Activated CD4-positive, alpha-beta memory T cell treated with anti-CD3 and anti-CD28 coated beads, Interleukin-2, amount 10 ng/mL, durations not matched to agents 7 days and 5 days (primary cell): ENCODE results near the gene TUSC1. TPM values are rescaled to one million over a fixed set of nuclear protein-coding genes. Genes with fewer than 3 reads are reported as not detected.
"Not testable (repeated sequence)": the region's sequence is repeated elsewhere in the genome, so short reads cannot be mapped to it uniquely, and the experiment has no call there.

Experiments
- CTCF ChIA-PET: fragments of 350-600 bp; sonication (Branson Sonifier 250); formaldehyde crosslinking; loops from one replicate; lab custom pipeline; 2021; ENCODE audit warnings: antibody characterized with exemption, inconsistent platforms; lab: Charles Lee
- POLR2A ChIA-PET: fragments of 350-600 bp; sonication (Branson Sonifier 250); formaldehyde crosslinking; loops from one replicate; lab custom pipeline; 2021; ENCODE audit warnings: antibody characterized with exemption; lab: Charles Lee
- DNase-seq: peaks from one replicate; pipeline ENCODE4 v3.0.0-alpha.2; 2020
- H3K27ac Mint-ChIP-seq: one replicate; pipeline ENCODE4 v1.8.0; 2021; ENCODE audit warnings: mild to moderate bottlenecking, mixed read lengths
- H3K27me3 Mint-ChIP-seq: one replicate; pipeline ENCODE4 v1.8.0; 2021; ENCODE audit warnings: mixed read lengths
- H3K36me3 Mint-ChIP-seq: one replicate; pipeline ENCODE4 v1.8.0; 2021; ENCODE audit warnings: low read depth, mixed read lengths
- H3K4me1 Mint-ChIP-seq: one replicate; pipeline ENCODE4 v1.8.0; 2021; ENCODE audit warnings: mixed read lengths
- H3K4me3 Mint-ChIP-seq: one replicate; pipeline ENCODE4 v1.8.0; 2021; ENCODE audit warnings: mild to moderate bottlenecking, mixed read lengths
- H3K9me3 Mint-ChIP-seq: one replicate; pipeline ENCODE4 v1.8.0; 2021; ENCODE audit warnings: mixed read lengths
- total RNA-seq, 2 experiments: library from RNA; stranded (reverse); gene quantifications; one replicate each; pipeline ENCODE4 v1.2.3, GENCODE V29; 2021

Gene TUSC1
- not detected for total RNA-seq

DNA sequence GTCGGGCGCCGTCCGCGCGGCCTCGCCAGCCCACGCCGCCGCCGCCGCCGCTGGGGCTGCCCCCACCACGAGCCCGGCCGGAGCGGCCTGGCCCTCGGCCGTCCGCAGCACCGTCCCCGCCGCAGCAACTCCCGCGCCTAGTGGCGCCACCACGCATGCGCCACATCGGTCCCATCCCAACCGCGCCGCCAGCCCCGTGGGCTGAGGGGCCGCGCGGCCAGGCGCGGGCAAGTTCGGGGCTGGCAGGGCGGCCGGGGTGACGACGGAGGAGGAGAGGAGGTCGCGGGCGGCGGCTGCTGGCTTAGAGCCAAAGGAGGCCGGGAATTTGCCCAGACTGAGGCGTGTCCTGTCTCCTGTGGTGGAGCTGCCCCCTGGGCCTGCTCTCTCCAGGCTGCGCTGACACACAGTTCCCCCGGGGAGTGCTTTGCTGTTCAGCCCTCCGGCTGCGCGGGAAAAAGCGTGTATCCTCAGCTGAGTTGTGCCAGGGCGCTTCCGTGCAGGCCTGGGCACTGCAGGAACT is at the start of gene TUSC1:
Gene TUSC1, minus strand, starts transcription at position 298 of the 520 bp plus-strand sequence. Its CDS starts 132 bp downstream, at position 166.
- H3K4me3 Mint-ChIP-seq: no peak within 1 kb of the TSS
- POLR2A ChIA-PET: no interaction called here
- CTCF ChIA-PET: no interaction called here
- no peak within 1 kb of the TSS for H3K27ac Mint-ChIP-seq
- H3K4me1 Mint-ChIP-seq: no peaks in the 10 kb centered on the region
- H3K9me3 Mint-ChIP-seq: peaks cover 10% of the 10 kb centered on the region
- no peak for DNase-seq
- H3K36me3 Mint-ChIP-seq: no peaks in the 10 kb centered on the region
- H3K27me3 Mint-ChIP-seq: peaks cover 6% of the 10 kb centered on the region

DNA sequence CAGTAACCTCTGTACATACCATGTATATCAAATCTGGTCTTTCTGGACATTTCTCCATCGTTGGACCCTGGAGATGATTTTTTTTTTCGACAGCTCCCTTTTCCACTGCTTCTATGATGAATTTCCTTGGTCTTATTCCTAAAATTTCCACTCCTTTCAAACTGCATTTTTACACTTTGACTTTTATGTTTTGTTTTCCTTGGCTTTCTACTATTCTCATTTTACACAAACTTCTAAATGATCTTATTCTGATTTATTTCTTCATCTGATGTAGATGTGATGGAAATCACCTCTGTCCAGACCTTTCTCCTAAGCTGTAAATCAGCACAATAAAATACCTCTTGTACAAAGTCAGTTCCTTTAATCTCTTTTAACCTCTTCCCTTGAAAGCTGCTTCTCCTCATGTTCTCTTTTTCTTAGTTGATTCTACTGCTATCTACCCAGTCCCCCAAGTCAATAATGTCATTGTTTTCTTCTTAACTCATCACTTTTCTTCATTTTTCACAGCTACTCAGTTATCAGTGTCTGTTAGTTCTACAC is 48.7 kb upstream of the TUSC1 start:
- CTCF ChIA-PET: no interaction called here
- DNase-seq: no peak
- Mint-ChIP-seq H3K4me1 (no peaks in the 10 kb centered on the region), H3K9me3 (peaks cover 7% of the 10 kb centered on the region), H3K27ac (no peak overlapping the region), H3K36me3 (no peaks in the 10 kb centered on the region), H3K4me3 (no peak overlapping the region), H3K27me3 (no peaks in the 10 kb centered on the region)
- POLR2A ChIA-PET: no interaction called here

DNA sequence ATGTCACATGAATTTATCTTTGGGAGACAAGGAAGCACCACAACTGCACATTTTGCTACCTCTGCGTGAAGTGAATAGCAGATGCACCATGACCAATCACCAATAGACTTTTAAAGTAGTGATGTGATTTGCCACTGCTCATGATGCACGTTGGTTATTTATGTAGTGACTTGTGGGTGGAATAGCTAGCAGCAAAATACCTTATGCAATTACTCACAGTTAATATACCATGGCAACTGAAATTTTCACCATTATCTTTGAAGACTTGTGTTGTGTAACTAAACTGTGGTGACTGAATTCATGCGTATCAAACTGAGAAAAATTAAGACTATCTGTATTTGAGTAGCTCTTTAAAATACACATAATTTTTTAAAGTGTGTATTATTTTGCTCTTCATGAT is 46.2 kb upstream of the TUSC1 start:
- Mint-ChIP-seq H3K36me3 (no peaks in the 10 kb centered on the region), H3K27me3 (no peaks in the 10 kb centered on the region), H3K27ac (no peak overlapping the region), H3K4me3 (no peak overlapping the region), H3K4me1 (no peaks in the 10 kb centered on the region), H3K9me3 (peaks cover 6% of the 10 kb centered on the region)
- no peak for DNase-seq
- CTCF ChIA-PET: no interaction called here
- POLR2A ChIA-PET: no interaction called here

DNA sequence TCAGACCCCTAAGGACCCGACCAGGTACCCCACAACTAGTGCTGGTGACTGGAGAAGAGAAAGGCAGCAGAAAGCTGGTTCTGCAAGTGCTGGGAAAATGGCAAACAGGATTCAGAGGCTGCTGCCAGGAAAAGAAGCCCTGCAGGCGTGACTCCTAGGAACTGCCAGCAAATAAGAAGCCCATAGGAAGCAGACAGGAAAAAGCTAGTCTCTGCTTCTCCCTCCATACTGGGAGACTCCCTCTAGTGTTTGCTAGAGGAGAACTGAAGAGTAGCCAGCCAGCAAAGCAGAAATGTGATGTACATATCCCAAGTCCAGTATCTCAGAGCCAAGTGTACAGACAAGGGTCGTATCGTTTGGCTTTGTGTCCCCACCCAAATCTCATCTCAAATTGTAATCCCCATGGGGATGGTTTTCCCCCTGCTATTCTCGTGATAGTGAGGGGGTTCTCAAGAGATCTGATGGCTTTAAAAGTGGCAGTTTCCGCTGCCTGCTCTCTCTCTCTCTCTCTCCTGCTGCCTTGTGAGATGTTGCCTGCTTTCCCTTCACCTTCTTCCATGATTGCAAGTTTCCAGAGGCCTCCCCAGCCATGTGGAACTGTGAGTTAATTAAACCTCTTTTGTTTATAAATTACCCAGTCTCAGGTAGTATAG is 38.1 kb upstream of the TUSC1 start:
- Mint-ChIP-seq H3K27ac (no peak overlapping the region), H3K4me1 (no peaks in the 10 kb centered on the region), H3K36me3 (no peaks in the 10 kb centered on the region), H3K9me3 (peaks cover 5% of the 10 kb centered on the region), H3K4me3 (no peak overlapping the region), H3K27me3 (no peaks in the 10 kb centered on the region)
- no peak for DNase-seq
- CTCF ChIA-PET: no interaction called here
- POLR2A ChIA-PET: no interaction called here

DNA sequence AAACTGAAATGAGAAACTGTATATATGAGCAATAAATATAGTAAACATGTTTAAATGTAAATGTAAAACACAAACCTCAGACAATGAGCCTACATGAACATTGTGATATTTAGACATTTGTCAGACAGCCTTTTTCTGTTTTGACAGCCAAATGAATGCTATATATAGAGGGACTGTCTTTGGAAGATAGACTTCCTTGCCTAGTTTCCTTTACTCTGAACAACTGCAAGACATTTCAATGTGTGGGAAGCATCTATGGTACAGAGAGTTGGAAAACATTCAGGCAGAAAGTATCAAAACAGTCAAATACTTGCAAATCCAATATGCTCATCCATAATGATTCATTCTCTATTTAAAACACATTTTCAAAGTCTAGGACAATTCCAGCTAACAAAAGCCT is 31.7 kb upstream of the TUSC1 start:
- no peak overlapping the region for H3K27ac Mint-ChIP-seq

DNA sequence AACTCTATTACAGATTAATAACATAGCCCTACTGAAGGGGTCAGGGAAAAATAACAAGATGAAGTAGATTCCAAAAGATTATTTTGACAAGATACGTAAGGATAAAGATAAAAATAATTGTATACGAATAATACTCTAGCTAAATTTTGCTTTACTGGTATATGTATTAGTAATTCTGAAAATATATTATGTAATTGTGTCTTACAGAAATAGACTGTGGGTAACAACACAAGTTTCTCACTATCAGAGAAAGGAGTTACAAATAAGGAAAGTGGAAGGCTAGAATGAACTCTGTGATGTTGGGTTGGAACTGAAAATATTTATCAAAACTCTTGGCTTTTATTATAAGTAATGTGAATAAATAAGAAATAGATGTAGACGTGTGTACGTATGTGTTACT is 26.6 kb upstream of the TUSC1 start:
- H3K36me3 Mint-ChIP-seq: no peaks in the 10 kb centered on the region
- POLR2A ChIA-PET: no interaction called here
- H3K9me3 Mint-ChIP-seq: no peaks in the 10 kb centered on the region
- H3K27ac Mint-ChIP-seq: no peak overlapping the region
- H3K27me3 Mint-ChIP-seq: no peaks in the 10 kb centered on the region
- H3K4me3 Mint-ChIP-seq: no peak overlapping the region
- CTCF ChIA-PET: no interaction called here
- no peak for DNase-seq
- no peaks in the 10 kb centered on the region for H3K4me1 Mint-ChIP-seq

More for the DNA sequence above, 31.7 kb upstream of the TUSC1 start:
- Mint-ChIP-seq H3K9me3 (no peaks in the 10 kb centered on the region), H3K27me3 (no peaks in the 10 kb centered on the region), H3K4me3 (no peak overlapping the region), H3K36me3 (no peaks in the 10 kb centered on the region), H3K4me1 (no peaks in the 10 kb centered on the region)
- CTCF ChIA-PET: no interaction called here
- no peak for DNase-seq
- POLR2A ChIA-PET: no interaction called here

DNA sequence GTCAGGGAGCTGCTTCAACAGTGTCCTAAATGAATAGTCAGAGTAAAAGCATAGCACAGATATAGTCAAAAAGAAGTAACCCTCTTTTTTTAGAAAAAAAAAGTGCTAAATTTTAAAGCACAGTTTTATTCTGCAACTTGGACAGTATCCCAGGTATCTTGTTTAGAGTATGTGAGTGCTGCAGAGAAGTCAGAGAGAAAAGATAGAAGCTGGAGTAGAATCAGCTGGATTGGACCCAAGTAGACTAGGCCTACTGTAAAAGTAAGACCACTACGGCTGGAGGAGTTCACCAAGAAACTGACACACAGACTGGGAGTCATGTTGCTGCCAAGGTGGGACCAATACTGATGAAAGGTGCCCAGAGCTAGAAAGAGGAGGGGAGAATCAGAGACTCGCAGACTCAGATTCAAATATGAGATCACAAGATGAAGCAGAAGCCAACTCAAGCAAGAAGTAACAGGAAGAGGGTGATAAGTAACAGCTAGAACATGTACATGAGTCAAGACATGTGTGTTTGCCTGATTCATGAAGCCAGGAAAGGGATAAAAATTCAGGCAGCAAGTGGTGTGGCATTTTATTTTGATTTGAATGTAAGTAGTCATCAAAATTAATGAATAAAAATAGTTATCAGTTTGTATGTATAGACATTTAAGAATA is 25.6 kb upstream of the TUSC1 start:
- ChIA-PET POLR2A (no interaction called here), CTCF (no interaction called here)
- no peaks in the 10 kb centered on the region for H3K27me3 Mint-ChIP-seq
- no peaks in the 10 kb centered on the region for H3K36me3 Mint-ChIP-seq
- H3K9me3 Mint-ChIP-seq: no peaks in the 10 kb centered on the region
- no peak for DNase-seq
- H3K4me1 Mint-ChIP-seq: no peaks in the 10 kb centered on the region
- no peak overlapping the region for H3K27ac Mint-ChIP-seq
- no peak overlapping the region for H3K4me3 Mint-ChIP-seq

DNA sequence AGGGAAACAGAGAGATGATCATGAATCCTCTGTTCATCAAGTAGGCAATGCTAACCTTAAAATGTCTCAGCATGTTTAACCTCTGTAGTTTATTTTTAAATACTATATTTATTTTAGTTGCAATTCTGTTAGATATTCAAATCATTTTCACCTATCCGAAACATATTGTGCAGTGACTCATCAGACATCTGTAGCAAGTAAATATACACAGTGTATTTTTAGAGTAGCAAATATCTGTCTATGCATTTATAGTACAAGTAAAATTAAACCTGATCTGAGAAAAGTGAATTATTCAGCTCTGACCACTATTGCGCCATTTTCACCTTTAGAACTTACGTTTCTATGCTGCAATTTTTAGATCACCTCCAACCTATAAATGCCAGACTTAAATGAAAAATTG is 24.3 kb upstream of the TUSC1 start:
- Mint-ChIP-seq H3K9me3 (no peaks in the 10 kb centered on the region), H3K27me3 (no peaks in the 10 kb centered on the region), H3K36me3 (no peaks in the 10 kb centered on the region), H3K4me1 (no peaks in the 10 kb centered on the region), H3K4me3 (no peak overlapping the region), H3K27ac (no peak overlapping the region)
- ChIA-PET CTCF (no interaction called here), POLR2A (no interaction called here)
- DNase-seq: no peak

DNA sequence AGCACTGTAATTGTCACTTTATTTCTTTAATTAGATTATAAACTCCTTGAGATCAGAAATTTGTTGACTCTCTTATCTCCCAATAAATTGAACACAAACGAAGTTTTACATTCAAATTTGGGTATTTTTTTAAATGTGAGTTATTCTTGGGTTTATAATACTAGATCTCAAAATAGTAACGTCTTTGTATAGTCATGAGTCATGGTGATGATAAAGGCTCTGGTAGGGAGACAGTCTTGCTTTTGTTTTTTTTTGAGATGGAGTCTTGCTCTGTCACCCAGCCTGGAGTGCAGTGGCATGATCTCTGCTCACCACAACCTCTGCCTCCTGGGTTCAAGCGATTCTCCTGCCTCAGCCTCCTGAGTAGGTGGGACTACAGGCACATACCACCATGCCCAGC is 22.7 kb upstream of the TUSC1 start:
- H3K36me3 Mint-ChIP-seq, H3K27me3 Mint-ChIP-seq, CTCF ChIA-PET, H3K27ac Mint-ChIP-seq, H3K4me3 Mint-ChIP-seq, DNase-seq, POLR2A ChIA-PET, H3K4me1 Mint-ChIP-seq, H3K9me3 Mint-ChIP-seq: not testable (repeated sequence)

DNA sequence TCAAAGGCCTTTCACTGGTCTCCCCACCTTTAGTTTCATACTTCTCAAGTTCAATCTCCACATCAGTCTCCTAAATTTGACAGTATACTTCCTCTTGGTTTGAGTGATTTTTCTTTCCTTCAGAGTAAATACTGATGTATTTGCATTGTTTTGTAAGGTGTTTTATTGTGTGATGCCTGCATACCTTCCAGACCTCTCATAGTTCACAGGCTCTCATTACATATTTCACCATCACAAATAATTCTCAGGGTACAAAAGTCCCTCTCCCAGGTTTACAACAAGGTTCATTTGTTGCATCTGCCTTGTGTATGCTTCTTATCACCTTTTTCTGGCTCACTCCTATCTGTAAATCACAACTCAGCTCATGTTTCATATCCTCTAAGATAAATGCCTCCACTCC is 22.2 kb upstream of the TUSC1 start:
- ChIA-PET POLR2A (no interaction called here), CTCF (no interaction called here)
- Mint-ChIP-seq H3K36me3 (no peaks in the 10 kb centered on the region), H3K4me3 (no peak overlapping the region), H3K27me3 (no peaks in the 10 kb centered on the region), H3K27ac (no peak overlapping the region), H3K4me1 (no peaks in the 10 kb centered on the region), H3K9me3 (no peaks in the 10 kb centered on the region)
- DNase-seq: no peak

DNA sequence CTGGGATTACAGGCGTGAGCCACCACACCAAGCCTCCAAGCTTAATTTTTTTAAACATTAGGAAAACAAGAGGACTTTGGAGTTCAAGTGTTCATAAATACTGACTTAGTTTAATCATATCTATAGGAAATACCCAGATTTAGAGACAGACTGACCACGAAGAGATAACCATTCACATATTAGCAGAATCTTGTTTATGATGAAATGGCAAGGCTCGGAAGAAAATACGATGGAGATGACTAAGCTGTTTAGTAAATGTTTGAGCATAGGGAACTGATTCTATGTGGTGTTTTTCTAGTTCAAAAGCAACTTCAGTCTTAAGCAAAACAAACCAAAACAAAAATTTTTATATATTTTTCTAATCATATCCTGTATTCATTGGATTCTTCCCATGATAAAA is 13.5 kb upstream of the TUSC1 start:
- no peak for DNase-seq
- no peaks in the 10 kb centered on the region for H3K27me3 Mint-ChIP-seq
- H3K36me3 Mint-ChIP-seq: no peaks in the 10 kb centered on the region
- H3K27ac Mint-ChIP-seq: no peak overlapping the region
- CTCF ChIA-PET: no interaction called here
- no peaks in the 10 kb centered on the region for H3K4me1 Mint-ChIP-seq
- no peak overlapping the region for H3K4me3 Mint-ChIP-seq
- POLR2A ChIA-PET: no interaction called here
- peaks cover 2% of the 10 kb centered on the region for H3K9me3 Mint-ChIP-seq

DNA sequence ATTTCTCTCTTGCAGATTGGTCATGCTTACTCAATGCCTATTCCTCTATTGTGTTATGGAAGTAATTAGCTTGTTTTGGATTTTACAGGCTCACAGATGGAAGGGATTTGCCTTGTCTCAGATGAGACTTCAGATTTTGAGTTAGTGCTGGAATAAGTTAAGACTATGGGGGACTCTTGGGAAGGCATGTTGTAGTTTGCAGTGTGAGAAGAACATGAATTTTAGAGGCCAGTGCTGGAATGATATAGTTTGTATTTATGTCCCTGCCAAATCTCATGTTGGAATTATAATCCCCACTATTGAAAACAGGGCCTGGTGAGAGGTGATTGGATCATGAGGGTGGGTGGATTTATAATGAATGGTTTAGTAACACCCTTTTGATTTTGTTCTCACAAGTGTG is 6.1 kb upstream of the TUSC1 start:
- POLR2A ChIA-PET: no interaction called here
- Mint-ChIP-seq H3K36me3 (no peaks in the 10 kb centered on the region), H3K4me3 (no peak overlapping the region), H3K4me1 (no peaks in the 10 kb centered on the region), H3K27ac (no peak overlapping the region), H3K9me3 (peaks cover 8% of the 10 kb centered on the region), H3K27me3 (no peaks in the 10 kb centered on the region)
- DNase-seq: no peak
- CTCF ChIA-PET: no interaction called here

DNA sequence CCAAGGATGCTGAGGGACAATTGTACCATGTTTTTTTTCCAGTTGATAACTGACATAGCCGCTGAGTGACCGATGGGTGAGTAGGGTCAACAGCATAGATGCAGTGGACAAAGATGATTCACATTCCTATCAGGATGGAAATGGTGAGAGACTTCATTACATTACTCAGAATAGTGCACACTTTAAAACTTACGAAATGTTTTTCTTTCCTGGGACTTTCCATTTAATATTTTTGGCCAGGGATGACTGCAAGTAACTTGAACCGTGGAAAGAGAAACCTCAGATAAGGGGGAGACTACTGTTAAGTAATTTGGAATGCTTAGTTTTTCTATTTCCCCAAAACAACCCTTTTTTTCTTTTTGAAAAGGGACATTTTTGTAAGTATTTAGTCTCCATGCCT is 3.0 kb upstream of the TUSC1 start:
- ChIA-PET POLR2A (no interaction called here), CTCF (no interaction called here)
- Mint-ChIP-seq H3K4me3 (no peak overlapping the region), H3K36me3 (no peaks in the 10 kb centered on the region), H3K27me3 (peaks cover 6% of the 10 kb centered on the region), H3K9me3 (peaks cover 8% of the 10 kb centered on the region), H3K27ac (no peak overlapping the region), H3K4me1 (no peaks in the 10 kb centered on the region)
- no peak for DNase-seq
